Neuron (in vitro differentiated cells): ENCODE results near the gene TUBB6.

Experiments
- H2AFZ ChIP-seq: one replicate; pipeline ENCODE4 v1.6.1; 2013; ENCODE audit warnings: low read depth, mild to moderate bottlenecking, inconsistent platforms, low read length, moderate library complexity
- H3K27me3 ChIP-seq: one replicate; pipeline ENCODE4 v1.6.1; 2013; ENCODE audit warnings: low read length; ENCODE audit not compliant: insufficient read depth
- H3K36me3 ChIP-seq: one replicate; pipeline ENCODE4 v1.6.1; 2013; ENCODE audit warnings: low read length; ENCODE audit not compliant: insufficient read depth
- H3K4me1 ChIP-seq: one replicate; pipeline ENCODE4 v1.6.1; 2013; ENCODE audit warnings: low read length; ENCODE audit not compliant: insufficient read depth
- H3K4me3 ChIP-seq: 2 replicates; pipeline ENCODE4 v1.5.1; 2013; ENCODE audit warnings: mild to moderate bottlenecking, low read length, moderate library complexity
- H3K9me3 ChIP-seq: one replicate; pipeline ENCODE4 v1.6.1; 2013; ENCODE audit warnings: low read length

TUBB6 gene

GRCh38 chr18:12328179-12328823, 20.3 kb downstream of the TUBB6 start:
- Histone ChIP-seq H2AFZ (no peak overlapping the region), H3K36me3 (peaks cover 61% of the 10 kb centered on the region), H3K27me3 (no peaks in the 10 kb centered on the region), H3K4me1 (no peaks in the 10 kb centered on the region), H3K4me3 (no peak overlapping the region), H3K9me3 (peaks cover 9% of the 10 kb centered on the region)

GRCh38 chr18:12329125-12329698, 21.2 kb downstream of the TUBB6 start:
- peaks cover 12% of the 10 kb centered on the region for H3K9me3 ChIP-seq
- peaks cover 70% of the 10 kb centered on the region for H3K36me3 ChIP-seq
- no peaks in the 10 kb centered on the region for H3K4me1 ChIP-seq
- no peak overlapping the region for H2AFZ ChIP-seq
- H3K4me3 ChIP-seq: no peak overlapping the region
- H3K27me3 ChIP-seq: no peaks in the 10 kb centered on the region

DNA sequence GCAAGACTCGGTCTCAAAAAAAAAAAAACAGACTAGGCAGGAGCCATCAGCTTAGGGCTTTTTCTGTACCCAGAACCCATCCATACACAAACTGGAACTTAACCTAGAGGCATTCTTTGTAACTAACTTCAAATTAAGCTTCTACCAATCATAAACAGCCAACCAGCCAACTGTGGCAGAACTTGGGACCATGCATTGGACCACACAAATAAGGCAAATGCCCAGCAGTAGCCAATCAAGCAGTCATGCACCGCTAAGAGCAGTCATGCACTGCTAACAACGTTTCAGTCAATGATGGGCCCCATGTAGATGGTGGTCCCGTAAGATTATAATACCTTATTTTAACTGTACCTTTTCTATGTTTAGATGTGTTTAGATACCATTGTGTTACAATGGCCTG, 22.7 kb downstream of the TUBB6 start:
- Histone ChIP-seq H2AFZ (no peak overlapping the region), H3K27me3 (no peaks in the 10 kb centered on the region), H3K4me1 (no peaks in the 10 kb centered on the region), H3K9me3 (peaks cover 5% of the 10 kb centered on the region), H3K4me3 (no peak overlapping the region), H3K36me3 (peaks cover 71% of the 10 kb centered on the region)

GRCh38 chr18:12333506-12334290, 25.7 kb downstream of the TUBB6 start:
- peaks cover 70% of the 10 kb centered on the region for H3K36me3 ChIP-seq

DNA sequence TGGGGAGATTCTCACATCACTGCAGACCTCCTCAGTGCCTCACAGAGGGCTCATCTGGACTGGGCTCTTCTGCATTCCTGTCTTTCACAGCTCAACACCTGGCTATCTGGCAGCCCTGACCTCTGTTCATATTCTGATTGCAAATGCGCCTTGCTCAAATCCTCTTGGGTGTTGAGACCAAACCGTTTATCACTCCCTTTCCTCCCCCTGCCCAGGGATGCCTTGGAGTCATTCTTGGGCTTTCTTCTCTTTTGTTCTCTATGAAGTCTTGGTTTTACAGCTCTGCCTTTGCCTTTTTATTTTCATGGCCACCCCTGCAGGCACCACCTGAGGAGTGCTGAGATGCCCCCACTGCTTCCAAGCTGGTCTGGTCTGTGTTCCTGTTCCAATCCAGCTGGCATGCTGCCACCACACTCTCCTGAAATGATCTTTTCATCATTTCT, 26.3 kb downstream of the TUBB6 start:
- H3K4me3 ChIP-seq: no peak overlapping the region
- no peak overlapping the region for H2AFZ ChIP-seq
- peaks cover 6% of the 10 kb centered on the region for H3K4me1 ChIP-seq
- peaks cover 12% of the 10 kb centered on the region for H3K9me3 ChIP-seq
- H3K36me3 ChIP-seq: peaks cover 68% of the 10 kb centered on the region
- H3K27me3 ChIP-seq: no peaks in the 10 kb centered on the region

More at GRCh38 chr18:12333506-12334290, 25.7 kb downstream of the TUBB6 start:
- no peak overlapping the region for H3K4me3 ChIP-seq
- peaks cover 12% of the 10 kb centered on the region for H3K9me3 ChIP-seq
- H3K27me3 ChIP-seq: no peaks in the 10 kb centered on the region
- no peak overlapping the region for H2AFZ ChIP-seq
- H3K4me1 ChIP-seq: peaks cover 6% of the 10 kb centered on the region

GRCh38 chr18:12334863-12335262, 26.8 kb downstream of the TUBB6 start:
- peaks cover 6% of the 10 kb centered on the region for H3K4me1 ChIP-seq
- no peaks in the 10 kb centered on the region for H3K27me3 ChIP-seq
- peaks cover 12% of the 10 kb centered on the region for H3K9me3 ChIP-seq
- peaks cover 63% of the 10 kb centered on the region for H3K36me3 ChIP-seq
- no peak overlapping the region for H2AFZ ChIP-seq
- H3K4me3 ChIP-seq: no peak overlapping the region

DNA sequence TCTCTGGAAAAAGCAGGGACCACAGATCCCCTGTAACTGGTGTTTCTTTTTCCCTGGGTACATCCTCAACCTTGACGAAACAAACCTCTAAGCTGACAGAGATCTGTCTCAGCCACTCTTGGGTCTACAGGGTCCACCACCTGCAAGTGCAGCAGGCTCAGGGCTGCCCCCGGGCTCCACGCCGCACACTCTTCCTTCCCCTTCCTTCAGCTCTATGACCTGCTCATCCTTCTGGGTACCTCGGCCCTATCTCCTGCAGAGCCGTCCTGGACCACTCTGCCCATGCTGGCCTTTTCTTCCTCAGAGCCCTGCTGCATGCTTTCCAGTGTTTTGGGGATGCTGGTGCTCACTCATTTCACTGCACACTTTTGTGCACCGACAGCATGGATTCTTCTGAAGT, 27.5 kb downstream of the TUBB6 start:
- peaks cover 12% of the 10 kb centered on the region for H3K9me3 ChIP-seq
- no peak overlapping the region for H2AFZ ChIP-seq
- H3K4me3 ChIP-seq: no peak overlapping the region
- H3K4me1 ChIP-seq: peaks cover 6% of the 10 kb centered on the region
- no peaks in the 10 kb centered on the region for H3K27me3 ChIP-seq
- H3K36me3 ChIP-seq: peaks cover 59% of the 10 kb centered on the region

DNA sequence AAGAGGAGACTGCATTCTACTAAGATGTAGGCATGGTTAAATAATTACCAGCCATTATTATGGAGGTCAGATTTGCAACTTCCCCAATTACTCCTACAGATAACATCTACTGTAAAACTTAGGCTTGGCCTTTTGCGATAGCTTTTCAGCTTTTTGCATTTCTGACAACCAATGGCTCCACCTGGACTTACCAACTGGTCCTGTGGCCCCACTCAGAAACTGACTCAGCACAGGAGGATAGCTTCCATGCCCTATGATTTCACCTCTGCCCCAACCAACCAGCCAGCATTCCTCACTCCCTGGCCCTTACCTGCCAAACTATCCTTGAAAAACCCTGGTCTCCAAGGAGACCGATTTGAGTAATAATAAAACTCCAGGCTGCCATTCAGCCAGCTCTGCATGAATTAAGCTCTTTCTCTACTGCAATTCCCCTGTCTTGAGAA, 28.2 kb downstream of the TUBB6 start:
- Histone ChIP-seq H3K36me3 (peaks cover 58% of the 10 kb centered on the region), H2AFZ (no peak overlapping the region), H3K9me3 (peaks cover 12% of the 10 kb centered on the region), H3K27me3 (no peaks in the 10 kb centered on the region), H3K4me1 (peaks cover 6% of the 10 kb centered on the region), H3K4me3 (no peak overlapping the region)

- peaks cover 64% of the 10 kb centered on the region for H3K36me3 ChIP-seq
- H3K4me1 ChIP-seq: peaks cover 6% of the 10 kb centered on the region
- H2AFZ ChIP-seq: no peak overlapping the region
- no peaks in the 10 kb centered on the region for H3K27me3 ChIP-seq
- no peak overlapping the region for H3K4me3 ChIP-seq
- H3K9me3 ChIP-seq: peaks cover 12% of the 10 kb centered on the region
Observed at GRCh38 chr18:12336887-12337286, 28.8 kb downstream of the TUBB6 start.

- H3K4me3 ChIP-seq: no peak overlapping the region
- H3K27me3 ChIP-seq: no peaks in the 10 kb centered on the region
- H3K36me3 ChIP-seq: peaks cover 76% of the 10 kb centered on the region
- peaks cover 12% of the 10 kb centered on the region for H3K9me3 ChIP-seq
- no peak overlapping the region for H2AFZ ChIP-seq
- H3K4me1 ChIP-seq: peaks cover 6% of the 10 kb centered on the region
Observed at GRCh38 chr18:12338382-12338781, 30.3 kb downstream of the TUBB6 start.

GRCh38 chr18:12340945-12341660, 33.1 kb downstream of the TUBB6 start:
- H3K4me3 ChIP-seq: no peak overlapping the region
- H3K36me3 ChIP-seq: peaks cover 75% of the 10 kb centered on the region
- no peaks in the 10 kb centered on the region for H3K27me3 ChIP-seq
- H3K4me1 ChIP-seq: peaks cover 6% of the 10 kb centered on the region
- H3K9me3 ChIP-seq: peaks cover 9% of the 10 kb centered on the region
- no peak overlapping the region for H2AFZ ChIP-seq

DNA sequence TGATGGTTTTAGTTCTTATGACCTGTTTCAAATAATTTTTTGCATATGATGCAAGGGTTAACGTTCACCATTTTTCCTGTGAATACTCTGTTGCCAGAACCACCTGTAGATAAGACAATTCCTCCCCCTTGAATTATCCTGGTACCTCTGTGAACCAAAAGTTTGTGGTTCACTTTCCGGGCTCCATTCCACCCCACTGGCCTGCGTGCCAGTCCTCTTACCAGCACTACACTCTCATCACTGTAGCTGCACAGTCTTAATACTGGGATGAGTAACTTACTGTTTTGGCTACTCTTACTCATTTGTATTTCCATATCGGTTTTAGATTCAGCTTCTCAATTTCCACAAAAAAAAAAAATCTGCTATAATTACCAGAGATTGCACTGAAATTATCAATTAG, 34.6 kb downstream of the TUBB6 start:
- Histone ChIP-seq H3K27me3 (no peaks in the 10 kb centered on the region), H3K4me3 (no peak overlapping the region), H3K9me3 (no peaks in the 10 kb centered on the region), H3K36me3 (peaks cover 75% of the 10 kb centered on the region), H2AFZ (no peak overlapping the region), H3K4me1 (no peaks in the 10 kb centered on the region)
